A549 (cell line): ENCODE measurements around the gene ADM2.

Source experiments
- CHD2 ChIP-seq: fragments of 150-350 bp; IDR thresholded peaks from 2 replicates; pipeline ENCODE4 v1.6.1; 2014; ENCODE audit warnings: low read length; ENCODE audit not compliant: partially characterized antibody
- EHMT2 ChIP-seq: fragments of 200-600 bp; sonication (generic); IDR thresholded peaks from 2 replicates; pipeline ENCODE4 v1.6.1; 2016; ENCODE audit warnings: antibody characterized with exemption, low read depth, mild to moderate bottlenecking, moderate library complexity
- HDAC2 ChIP-seq: fragments of 200-600 bp; sonication (generic); IDR thresholded peaks from 2 replicates; pipeline ENCODE4 v1.6.1; 2016
- JUN ChIP-seq, 2 experiments: fragments of >200 bp; sonication (Bioruptor Twin); formaldehyde crosslinking; IDR thresholded peaks; 2 replicates in 1 of 2; 3 replicates in 1 of 2; pipeline ENCODE4 v1.6.1; 2016 to 2017
- MYC ChIP-seq: IDR thresholded peaks from 2 replicates; pipeline ENCODE4 v1.6.1; 2012; ENCODE audit warnings: mild to moderate bottlenecking, inconsistent platforms, low read length, improper control_type of control experiment, borderline replicate concordance
- TF ChIP-seq, protein P1 (sequence below): fragments of >200 bp; sonication (Bioruptor Twin); formaldehyde crosslinking; IDR thresholded peaks from 3 replicates; pipeline ENCODE4 v1.5.1; 2016
- TF ChIP-seq, protein P2 (sequence below): IDR thresholded peaks from 2 replicates; pipeline ENCODE4 v1.6.1; 2012
- TF ChIP-seq, protein P3 (sequence below): fragments of 200-600 bp; sonication (generic); IDR thresholded peaks from 2 replicates; pipeline ENCODE4 v1.6.1; 2016; ENCODE audit warnings: antibody characterized with exemption, mild to moderate bottlenecking, moderate library complexity

DNA sequence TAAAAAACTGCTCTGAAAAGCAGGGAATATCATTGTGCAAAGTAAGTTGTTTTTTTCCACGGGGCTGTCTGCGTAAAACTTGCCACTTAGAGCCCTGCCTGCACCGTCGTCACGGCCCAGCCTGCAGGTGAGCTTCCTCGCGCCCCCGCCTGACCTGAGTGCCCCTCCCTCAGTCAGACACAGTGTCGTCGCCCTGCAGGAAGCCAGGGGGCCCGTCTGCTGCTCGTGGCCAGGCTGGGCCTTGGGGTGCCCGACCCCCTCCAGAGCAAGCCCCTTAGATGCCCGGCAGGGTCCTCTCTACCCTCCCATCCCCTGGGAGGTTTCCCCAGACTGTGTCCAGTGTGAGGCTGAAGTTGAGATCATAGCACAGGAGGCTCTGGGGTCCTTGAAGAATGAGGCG is 38.1 kb upstream of the ADM2 start:
- TF ChIP-seq, protein P1, sequence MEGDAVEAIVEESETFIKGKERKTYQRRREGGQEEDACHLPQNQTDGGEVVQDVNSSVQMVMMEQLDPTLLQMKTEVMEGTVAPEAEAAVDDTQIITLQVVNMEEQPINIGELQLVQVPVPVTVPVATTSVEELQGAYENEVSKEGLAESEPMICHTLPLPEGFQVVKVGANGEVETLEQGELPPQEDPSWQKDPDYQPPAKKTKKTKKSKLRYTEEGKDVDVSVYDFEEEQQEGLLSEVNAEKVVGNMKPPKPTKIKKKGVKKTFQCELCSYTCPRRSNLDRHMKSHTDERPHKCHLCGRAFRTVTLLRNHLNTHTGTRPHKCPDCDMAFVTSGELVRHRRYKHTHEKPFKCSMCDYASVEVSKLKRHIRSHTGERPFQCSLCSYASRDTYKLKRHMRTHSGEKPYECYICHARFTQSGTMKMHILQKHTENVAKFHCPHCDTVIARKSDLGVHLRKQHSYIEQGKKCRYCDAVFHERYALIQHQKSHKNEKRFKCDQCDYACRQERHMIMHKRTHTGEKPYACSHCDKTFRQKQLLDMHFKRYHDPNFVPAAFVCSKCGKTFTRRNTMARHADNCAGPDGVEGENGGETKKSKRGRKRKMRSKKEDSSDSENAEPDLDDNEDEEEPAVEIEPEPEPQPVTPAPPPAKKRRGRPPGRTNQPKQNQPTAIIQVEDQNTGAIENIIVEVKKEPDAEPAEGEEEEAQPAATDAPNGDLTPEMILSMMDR: no peak
- TF ChIP-seq, protein P2, sequence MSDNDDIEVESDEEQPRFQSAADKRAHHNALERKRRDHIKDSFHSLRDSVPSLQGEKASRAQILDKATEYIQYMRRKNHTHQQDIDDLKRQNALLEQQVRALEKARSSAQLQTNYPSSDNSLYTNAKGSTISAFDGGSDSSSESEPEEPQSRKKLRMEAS: no peak
- TF ChIP-seq, protein P3, sequence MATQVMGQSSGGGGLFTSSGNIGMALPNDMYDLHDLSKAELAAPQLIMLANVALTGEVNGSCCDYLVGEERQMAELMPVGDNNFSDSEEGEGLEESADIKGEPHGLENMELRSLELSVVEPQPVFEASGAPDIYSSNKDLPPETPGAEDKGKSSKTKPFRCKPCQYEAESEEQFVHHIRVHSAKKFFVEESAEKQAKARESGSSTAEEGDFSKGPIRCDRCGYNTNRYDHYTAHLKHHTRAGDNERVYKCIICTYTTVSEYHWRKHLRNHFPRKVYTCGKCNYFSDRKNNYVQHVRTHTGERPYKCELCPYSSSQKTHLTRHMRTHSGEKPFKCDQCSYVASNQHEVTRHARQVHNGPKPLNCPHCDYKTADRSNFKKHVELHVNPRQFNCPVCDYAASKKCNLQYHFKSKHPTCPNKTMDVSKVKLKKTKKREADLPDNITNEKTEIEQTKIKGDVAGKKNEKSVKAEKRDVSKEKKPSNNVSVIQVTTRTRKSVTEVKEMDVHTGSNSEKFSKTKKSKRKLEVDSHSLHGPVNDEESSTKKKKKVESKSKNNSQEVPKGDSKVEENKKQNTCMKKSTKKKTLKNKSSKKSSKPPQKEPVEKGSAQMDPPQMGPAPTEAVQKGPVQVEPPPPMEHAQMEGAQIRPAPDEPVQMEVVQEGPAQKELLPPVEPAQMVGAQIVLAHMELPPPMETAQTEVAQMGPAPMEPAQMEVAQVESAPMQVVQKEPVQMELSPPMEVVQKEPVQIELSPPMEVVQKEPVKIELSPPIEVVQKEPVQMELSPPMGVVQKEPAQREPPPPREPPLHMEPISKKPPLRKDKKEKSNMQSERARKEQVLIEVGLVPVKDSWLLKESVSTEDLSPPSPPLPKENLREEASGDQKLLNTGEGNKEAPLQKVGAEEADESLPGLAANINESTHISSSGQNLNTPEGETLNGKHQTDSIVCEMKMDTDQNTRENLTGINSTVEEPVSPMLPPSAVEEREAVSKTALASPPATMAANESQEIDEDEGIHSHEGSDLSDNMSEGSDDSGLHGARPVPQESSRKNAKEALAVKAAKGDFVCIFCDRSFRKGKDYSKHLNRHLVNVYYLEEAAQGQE: no peak
- no peak for TF ChIP-seq MYC
- no peak for TF ChIP-seq CHD2
- TF ChIP-seq HDAC2: no peak
- TF ChIP-seq EHMT2: no peak
- no peak for TF ChIP-seq JUN (IDR thresholded peaks at IDR 0.05)
